GM23338 (cell line): Measurements from ENCODE around the gene STAB2. TPM values are rescaled to one million over a fixed set of nuclear protein-coding genes. Genes with fewer than 3 reads are reported as not detected.

Experiments
- polyA plus RNA-seq: library from polyadenylated mRNA; unstranded; fragments of >200 nt; fragmentation: Nextera tagmentation; extraction: Ambion mirVana; gene quantifications from 2 replicates; pipeline ENCODE4 v1.2.1, GENCODE V29; 2016
- small RNA-seq: library from RNA; depleted of rRNA; stranded (forward); fragments of <200 nt; gene quantifications from one replicate; pipeline ENCODE3, GENCODE V24; 2014; ENCODE audit warnings: low replicate concordance
- total RNA-seq: library from RNA; depleted of rRNA; stranded (reverse); fragments of >200 nt; shearing (Covaris generic); gene quantifications from 2 replicates; pipeline ENCODE4 v1.2.3, GENCODE V29; 2014; rRNA removed

Gene STAB2
- total and polyA plus RNA-seq, 2 experiments from 2014 or later: 0.14 TPM; not detected in 1

Small RNAs within 50 kb of the gene (small RNA-seq; reads per million reads assigned to genes)
- gene RF00096: 0.12 reads per million

Other genes starting within 250 kb of the STAB2 start
- 1.1 TPM in 1 of 2 replicates, not detected in the other for gene C12orf42, start 91.3 kb upstream of the STAB2 start, total RNA-seq
- gene C12orf42, start 91.3 kb upstream of the STAB2 start, polyA plus RNA-seq: 0.21 and 0.45 TPM in 2 replicates